Epithelial cell of proximal tubule (primary cell): ENCODE data around the gene BLMH. TPM values are rescaled to one million over a fixed set of nuclear protein-coding genes. Genes with fewer than 3 reads are reported as not detected.

Experiments used
- DNase-seq: peaks from one replicate; pipeline ENCODE4 v3.0.0-alpha.2; 2011; ENCODE audit warnings: low read depth
- H3K4me3 ChIP-seq: 2 replicates; pipeline ENCODE4 v1.5.1; 2011; ENCODE audit warnings: low read depth, mild to moderate bottlenecking, low read length
- total RNA-seq: library from RNA; depleted of rRNA; stranded (reverse); fragments of >200 nt; gene quantifications from 2 replicates; pipeline ENCODE4 v1.2.3, GENCODE V29; 2015
- TF ChIP-seq, protein P1 (sequence below): conservative IDR thresholded peaks from 2 replicates; pipeline ENCODE4 v1.5.1; 2012; ENCODE audit warnings: low read depth, mild to moderate bottlenecking, low read length

BLMH gene
- total RNA-seq, 1 donor from 2014 or later, result 16.8 TPM

DNA sequence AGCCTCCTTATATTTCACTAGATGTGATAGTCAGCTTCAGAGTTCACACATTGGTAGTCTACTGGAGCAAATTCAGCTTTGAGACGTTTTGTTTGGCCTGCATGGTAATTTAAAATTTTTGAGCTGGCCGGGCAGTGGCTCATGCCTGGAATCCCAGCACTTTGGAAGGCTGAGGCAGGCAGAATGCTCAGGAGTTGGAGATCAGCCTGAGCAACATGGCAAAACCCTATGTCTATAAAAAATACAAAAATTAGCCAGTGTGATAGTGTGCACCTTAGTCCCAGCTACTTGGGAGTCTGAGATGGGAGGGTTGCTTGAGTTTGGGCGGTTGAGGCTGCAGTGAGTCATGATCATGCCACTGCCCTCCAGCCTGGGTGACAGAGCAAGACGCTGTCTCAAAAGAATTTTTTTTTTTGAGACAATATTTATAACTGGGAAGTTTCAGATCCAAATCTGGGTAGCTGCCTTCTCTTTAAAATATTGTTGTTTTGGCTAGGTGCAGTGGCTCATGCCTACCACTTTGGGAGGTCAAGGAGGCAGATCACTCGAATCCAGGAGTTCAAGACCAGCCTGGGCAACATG lies 4.8 kb upstream of the BLMH start:
- TF ChIP-seq, protein P1, sequence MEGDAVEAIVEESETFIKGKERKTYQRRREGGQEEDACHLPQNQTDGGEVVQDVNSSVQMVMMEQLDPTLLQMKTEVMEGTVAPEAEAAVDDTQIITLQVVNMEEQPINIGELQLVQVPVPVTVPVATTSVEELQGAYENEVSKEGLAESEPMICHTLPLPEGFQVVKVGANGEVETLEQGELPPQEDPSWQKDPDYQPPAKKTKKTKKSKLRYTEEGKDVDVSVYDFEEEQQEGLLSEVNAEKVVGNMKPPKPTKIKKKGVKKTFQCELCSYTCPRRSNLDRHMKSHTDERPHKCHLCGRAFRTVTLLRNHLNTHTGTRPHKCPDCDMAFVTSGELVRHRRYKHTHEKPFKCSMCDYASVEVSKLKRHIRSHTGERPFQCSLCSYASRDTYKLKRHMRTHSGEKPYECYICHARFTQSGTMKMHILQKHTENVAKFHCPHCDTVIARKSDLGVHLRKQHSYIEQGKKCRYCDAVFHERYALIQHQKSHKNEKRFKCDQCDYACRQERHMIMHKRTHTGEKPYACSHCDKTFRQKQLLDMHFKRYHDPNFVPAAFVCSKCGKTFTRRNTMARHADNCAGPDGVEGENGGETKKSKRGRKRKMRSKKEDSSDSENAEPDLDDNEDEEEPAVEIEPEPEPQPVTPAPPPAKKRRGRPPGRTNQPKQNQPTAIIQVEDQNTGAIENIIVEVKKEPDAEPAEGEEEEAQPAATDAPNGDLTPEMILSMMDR, result no peak
- no peak overlapping the region for H3K4me3 ChIP-seq
- no peak for DNase-seq

DNA sequence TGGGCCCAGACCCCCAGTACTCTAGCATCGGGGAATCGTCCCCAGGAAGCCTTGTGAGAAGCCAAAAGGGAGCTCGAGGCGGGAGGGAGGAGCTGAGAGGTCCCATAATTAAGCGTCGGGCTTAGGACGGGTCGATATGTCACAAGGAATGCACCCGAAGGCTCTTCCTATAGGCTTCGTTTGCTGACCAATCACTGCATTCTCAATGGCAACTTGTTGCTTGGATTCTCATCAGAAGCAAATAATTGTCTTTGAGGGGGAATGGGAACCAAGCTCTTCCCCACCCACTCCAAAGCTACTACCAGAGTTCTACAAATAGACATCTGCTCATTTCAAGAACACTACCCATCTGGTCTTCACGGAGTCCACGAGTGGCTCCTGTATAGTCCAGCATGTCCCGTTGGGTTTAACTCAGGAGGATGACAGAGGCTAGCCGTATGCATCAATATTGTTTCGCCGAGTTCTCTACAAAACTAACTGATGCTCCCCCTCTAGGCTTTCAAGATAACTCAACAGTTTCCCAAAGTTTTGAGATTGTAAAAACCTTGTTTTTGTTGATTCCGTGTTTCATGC lies 628 bp upstream of the BLMH start:
- TF ChIP-seq, protein P1, result no peak
- DNase-seq, result no peak
- H3K4me3 ChIP-seq, result peak overlapping the region; percentile 67

GRCh38 chr17:30290696-30291542 lies 825 bp downstream of the BLMH start:
- TF ChIP-seq, protein P1, result no peak
- H3K4me3 ChIP-seq, result peak overlapping the region; percentile 67
- no peak for DNase-seq

- no peak for DNase-seq
- H3K4me3 ChIP-seq, result no peak overlapping the region
- TF ChIP-seq, protein P1, result no peak
Observed at GRCh38 chr17:30290077-30290476, 1.7 kb downstream of the BLMH start.

- H3K4me3 ChIP-seq, result no peak overlapping the region
- no peak for DNase-seq
- TF ChIP-seq, protein P1, result no peak
Observed at GRCh38 chr17:30279156-30279555, 12.6 kb downstream of the BLMH start.

DNA sequence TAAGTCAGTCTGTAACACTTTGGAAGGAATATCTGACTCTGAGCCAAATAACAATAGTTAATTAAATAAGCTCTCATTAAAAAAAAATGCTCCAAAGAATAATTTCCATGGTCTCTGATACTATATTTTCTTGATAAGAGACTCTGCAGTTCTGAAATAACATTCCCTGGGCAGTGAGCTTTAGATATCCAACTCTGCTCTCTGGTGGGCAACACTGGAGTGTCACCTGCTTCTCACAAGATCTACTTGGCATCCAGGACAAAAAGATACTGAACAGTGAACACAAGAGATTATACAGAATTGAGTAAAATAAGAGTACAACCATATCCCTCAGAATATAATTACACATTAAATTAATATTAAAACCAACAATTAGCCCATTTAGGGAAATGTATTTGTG lies 13.7 kb downstream of the BLMH start:
- no peak overlapping the region for H3K4me3 ChIP-seq
- no peak for DNase-seq
- TF ChIP-seq, protein P1, result peak; percentile 65
